SK-N-SH (cell line): ENCODE results near the gene ATXN2. TPM values are rescaled to one million over a fixed set of nuclear protein-coding genes. Genes with fewer than 3 reads are reported as not detected.
A peak's percentile ranks its signal among the peaks of the same experiment; 100 is the strongest.

Experiments used
- CTCF ChIA-PET: fragments of 300-600, 350-600 bp; formaldehyde crosslinking; extraction: SDS; loops from one replicate; lab custom pipeline; 2021; lab: Yijun Ruan, JAX
- POLR2A ChIA-PET: fragments of 350-600 bp; sonication (Branson Sonifier 250); formaldehyde crosslinking; extraction: SDS; loops from one replicate; lab custom pipeline; 2020; ENCODE audit warnings: antibody characterized with exemption, inconsistent platforms; lab: Yijun Ruan, JAX
- DNase-seq: peaks from one replicate; pipeline ENCODE4 v3.0.0; 2012
- H2AFZ ChIP-seq: fragments of 200-600 bp; sonication (generic); 2 replicates; pipeline ENCODE4 v1.8.1; 2016; ENCODE audit warnings: antibody characterized with exemption, mild to moderate bottlenecking, low read depth
- H3F3A ChIP-seq: fragments of 200-600 bp; sonication (generic); replicated peaks from 2 replicates; pipeline ENCODE3; 2016; ENCODE audit warnings: antibody characterized with exemption, mild to moderate bottlenecking; ENCODE audit not compliant: insufficient read depth
- H3K27ac ChIP-seq, 2 experiments: fragments of 200-500 bp in 1 of 2; fragments of 200-600 bp in 1 of 2; sonication (Bioruptor generic) in 1 of 2; sonication (generic), shearing (Covaris generic) in 1 of 2; 2 replicates each; pipeline versions ENCODE4 v1.5.1 to v1.6.1; 2014 to 2016; ENCODE audit warnings: low read depth in 2 of 2, inconsistent platforms in 1 of 2, low read length in 1 of 2, mild to moderate bottlenecking in 1 of 2, mixed read lengths in 1 of 2
- H3K27me3 ChIP-seq: fragments of 200-600 bp; sonication (generic), shearing (Covaris generic); 2 replicates; pipeline ENCODE4 v1.6.1; 2016; ENCODE audit warnings: mixed run types; ENCODE audit not compliant: insufficient read depth
- H3K36me3 ChIP-seq, 2 experiments: fragments of 200-500 bp in 1 of 2; fragments of 200-600 bp in 1 of 2; sonication (Bioruptor generic) in 1 of 2; sonication (generic) in 1 of 2; replicated peaks in 1 of 2; 2 replicates each; pipeline versions ENCODE3 to v1.5.1; 2014 to 2016; ENCODE audit warnings: low read length in 1 of 2, mild to moderate bottlenecking in 1 of 2; ENCODE audit not compliant: insufficient read depth in 2 of 2, control insufficient read depth in 1 of 2
- H3K4me1 ChIP-seq, 2 experiments: fragments of 200-500 bp in 1 of 2; fragments of 200-600 bp in 1 of 2; sonication (Bioruptor generic) in 1 of 2; sonication (generic), shearing (Covaris generic) in 1 of 2; 2 replicates each; pipeline versions ENCODE4 v1.5.1 to v1.6.1; 2014 to 2016; ENCODE audit warnings: low read depth in 1 of 2, low read length in 1 of 2, mixed run types in 1 of 2; ENCODE audit not compliant: insufficient read depth in 2 of 2, control insufficient read depth in 1 of 2
- H3K4me2 ChIP-seq: fragments of 200-600 bp; sonication (generic), shearing (Covaris generic); 2 replicates; pipeline ENCODE4 v1.6.1; 2017; ENCODE audit warnings: mixed run types
- H3K4me3 ChIP-seq, 2 experiments: fragments of 200-500 bp in 1 of 2; fragments of 200-600 bp in 1 of 2; sonication (Bioruptor generic) in 1 of 2; sonication (generic), shearing (Covaris generic) in 1 of 2; 2 replicates each; pipeline versions ENCODE4 v1.5.1 to v1.8.1; 2014 to 2016; ENCODE audit warnings: low read depth in 2 of 2, inconsistent platforms in 1 of 2, low read length in 1 of 2, mild to moderate bottlenecking in 1 of 2, mixed read lengths in 1 of 2, moderate library complexity in 1 of 2
- H3K79me2 ChIP-seq: fragments of 200-600 bp; sonication (generic); 2 replicates; pipeline ENCODE4 v1.8.1; 2017; ENCODE audit warnings: mild to moderate bottlenecking; ENCODE audit not compliant: insufficient read depth
- H3K9ac ChIP-seq: fragments of 200-600 bp; sonication (generic); 2 replicates; pipeline ENCODE4 v1.6.1; 2017; ENCODE audit warnings: mixed run types
- H3K9me2 ChIP-seq: fragments of 200-600 bp; sonication (generic); 2 replicates; pipeline ENCODE4 v1.6.1; 2017; ENCODE audit warnings: mixed run types
- H3K9me3 ChIP-seq: fragments of 200-600 bp; sonication (generic); 2 replicates; pipeline ENCODE4 v1.6.1; 2017; ENCODE audit warnings: mixed run types, mild to moderate bottlenecking, moderate library complexity
- H4K20me1 ChIP-seq: fragments of 200-600 bp; sonication (generic); 2 replicates; pipeline ENCODE4 v1.6.1; 2017; ENCODE audit warnings: mild to moderate bottlenecking, mixed run types; ENCODE audit not compliant: insufficient read depth
- FOSL2 ChIP-seq: IDR thresholded peaks from 2 replicates; pipeline ENCODE4 v1.4.0; 2012; ENCODE audit warnings: low read depth, mild to moderate bottlenecking, moderate library complexity, borderline replicate concordance
- JUND ChIP-seq: IDR thresholded peaks from 2 replicates; pipeline ENCODE4 v1.4.0; 2012
- MXI1 ChIP-seq: IDR thresholded peaks from 2 replicates; pipeline ENCODE4 v1.6.1; 2012; ENCODE audit warnings: mild to moderate bottlenecking, low read depth, low read length, improper control_type of control experiment
- NFIC ChIP-seq: IDR thresholded peaks from 2 replicates; pipeline ENCODE4 v1.4.0; 2012; ENCODE audit warnings: borderline replicate concordance
- TCF12 ChIP-seq: IDR thresholded peaks from 2 replicates; pipeline ENCODE4 v1.4.0; 2012
- TEAD4 ChIP-seq: IDR thresholded peaks from 2 replicates; pipeline ENCODE4 v1.4.0; 2012; ENCODE audit warnings: mild to moderate bottlenecking, borderline replicate concordance; ENCODE audit not compliant: insufficient read depth
- WGBS: methylation state at CpG from one replicate; pipeline ENCODE4 v1.1.6; 2017; ENCODE audit warnings: low lambda C conversion rate; 5-methylcytosine and 5-hydroxymethylcytosine counted together
- polyA plus RNA-seq, 3 experiments: library from polyadenylated mRNA; depleted of rRNA; stranded (reverse); fragments of >200 nt; gene quantifications; 2 replicates each; pipeline ENCODE4 v1.2.3, GENCODE V29; 2012
- TF ChIP-seq, protein P1 (sequence below): IDR thresholded peaks from 2 replicates; pipeline ENCODE4 v1.6.1; 2012; ENCODE audit warnings: mild to moderate bottlenecking, low read depth, low read length, moderate library complexity

Gene ATXN2
- polyA plus RNA-seq, 1 of the 3 experiments (the other 2 are of a cell fraction): 35.7 TPM

DNA sequence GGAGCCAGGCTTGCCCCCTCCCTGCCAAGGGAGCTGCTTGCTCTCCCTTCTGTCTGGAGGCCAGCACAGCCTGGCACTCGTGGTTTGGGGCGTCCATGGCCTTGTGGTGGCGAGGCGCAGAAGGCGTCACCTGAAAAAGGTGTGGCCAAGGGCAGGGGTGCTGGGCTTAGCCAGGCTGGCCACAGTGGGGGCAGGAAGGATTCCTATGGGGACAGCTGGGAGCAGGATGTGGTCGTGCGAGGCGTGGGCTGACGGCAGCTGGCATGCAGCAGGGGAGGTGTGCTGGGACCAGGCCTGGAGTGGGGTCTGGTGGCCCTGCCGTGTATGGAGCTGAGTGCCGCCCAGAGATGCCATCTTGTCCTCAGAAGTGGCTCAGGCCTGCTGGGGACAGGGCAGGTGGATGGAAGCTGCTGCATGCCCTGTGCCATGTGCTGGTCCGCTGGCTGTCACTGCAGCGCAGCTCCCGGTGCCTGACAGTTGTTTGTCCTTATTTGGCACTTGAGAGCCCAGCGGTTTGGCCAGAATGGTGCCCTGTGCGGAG is 163.4 kb downstream of the ATXN2 start:
- Histone ChIP-seq H3K9me2 (no peaks in the 10 kb centered on the region), H3K4me2 (0 out of 2 replicates have a peak overlapping the region, but pooled peaks have one; percentile 25), H3K4me3 (no peak overlapping the region), H3K36me3 (peaks cover 0 to 4% of the 10 kb centered on the region in 2 experiments), H4K20me1 (peaks cover 99% of the 10 kb centered on the region), H3K27me3 (no peaks in the 10 kb centered on the region), H3K4me1 (peaks cover 26 to 52% of the 10 kb centered on the region in 2 experiments), H3K79me2 (peaks cover 100% of the 10 kb centered on the region), H2AFZ (no peak overlapping the region), H3K27ac (peak overlapping the region; percentile 18 to 50; a peak in 2 of 4 replicates), H3K9me3 (no peaks in the 10 kb centered on the region), H3K9ac (no peak overlapping the region), H3F3A (peaks cover 32% of the 10 kb centered on the region)
- no peak for DNase-seq
- 95% methylated on average over 12 of the region's 16 CpGs for WGBS
- TF ChIP-seq MXI1 (peak; percentile 66), JUND (no peak), FOSL2 (no peak), TEAD4 (no peak)
- TF ChIP-seq, protein P1, sequence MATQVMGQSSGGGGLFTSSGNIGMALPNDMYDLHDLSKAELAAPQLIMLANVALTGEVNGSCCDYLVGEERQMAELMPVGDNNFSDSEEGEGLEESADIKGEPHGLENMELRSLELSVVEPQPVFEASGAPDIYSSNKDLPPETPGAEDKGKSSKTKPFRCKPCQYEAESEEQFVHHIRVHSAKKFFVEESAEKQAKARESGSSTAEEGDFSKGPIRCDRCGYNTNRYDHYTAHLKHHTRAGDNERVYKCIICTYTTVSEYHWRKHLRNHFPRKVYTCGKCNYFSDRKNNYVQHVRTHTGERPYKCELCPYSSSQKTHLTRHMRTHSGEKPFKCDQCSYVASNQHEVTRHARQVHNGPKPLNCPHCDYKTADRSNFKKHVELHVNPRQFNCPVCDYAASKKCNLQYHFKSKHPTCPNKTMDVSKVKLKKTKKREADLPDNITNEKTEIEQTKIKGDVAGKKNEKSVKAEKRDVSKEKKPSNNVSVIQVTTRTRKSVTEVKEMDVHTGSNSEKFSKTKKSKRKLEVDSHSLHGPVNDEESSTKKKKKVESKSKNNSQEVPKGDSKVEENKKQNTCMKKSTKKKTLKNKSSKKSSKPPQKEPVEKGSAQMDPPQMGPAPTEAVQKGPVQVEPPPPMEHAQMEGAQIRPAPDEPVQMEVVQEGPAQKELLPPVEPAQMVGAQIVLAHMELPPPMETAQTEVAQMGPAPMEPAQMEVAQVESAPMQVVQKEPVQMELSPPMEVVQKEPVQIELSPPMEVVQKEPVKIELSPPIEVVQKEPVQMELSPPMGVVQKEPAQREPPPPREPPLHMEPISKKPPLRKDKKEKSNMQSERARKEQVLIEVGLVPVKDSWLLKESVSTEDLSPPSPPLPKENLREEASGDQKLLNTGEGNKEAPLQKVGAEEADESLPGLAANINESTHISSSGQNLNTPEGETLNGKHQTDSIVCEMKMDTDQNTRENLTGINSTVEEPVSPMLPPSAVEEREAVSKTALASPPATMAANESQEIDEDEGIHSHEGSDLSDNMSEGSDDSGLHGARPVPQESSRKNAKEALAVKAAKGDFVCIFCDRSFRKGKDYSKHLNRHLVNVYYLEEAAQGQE: no peak
- ChIA-PET POLR2A (interaction anchor here (0.6 kb wide), 1 partner anchor 1706 kb away, joined by 3 read pairs; no protein-coding TSS in a partner anchor), CTCF (interaction anchor here (0.8 to 4.5 kb wide), 5 partner anchors 10 to 39 kb away, joined by 3 to 23 read pairs (median 3); no protein-coding TSS in a partner anchor)

DNA sequence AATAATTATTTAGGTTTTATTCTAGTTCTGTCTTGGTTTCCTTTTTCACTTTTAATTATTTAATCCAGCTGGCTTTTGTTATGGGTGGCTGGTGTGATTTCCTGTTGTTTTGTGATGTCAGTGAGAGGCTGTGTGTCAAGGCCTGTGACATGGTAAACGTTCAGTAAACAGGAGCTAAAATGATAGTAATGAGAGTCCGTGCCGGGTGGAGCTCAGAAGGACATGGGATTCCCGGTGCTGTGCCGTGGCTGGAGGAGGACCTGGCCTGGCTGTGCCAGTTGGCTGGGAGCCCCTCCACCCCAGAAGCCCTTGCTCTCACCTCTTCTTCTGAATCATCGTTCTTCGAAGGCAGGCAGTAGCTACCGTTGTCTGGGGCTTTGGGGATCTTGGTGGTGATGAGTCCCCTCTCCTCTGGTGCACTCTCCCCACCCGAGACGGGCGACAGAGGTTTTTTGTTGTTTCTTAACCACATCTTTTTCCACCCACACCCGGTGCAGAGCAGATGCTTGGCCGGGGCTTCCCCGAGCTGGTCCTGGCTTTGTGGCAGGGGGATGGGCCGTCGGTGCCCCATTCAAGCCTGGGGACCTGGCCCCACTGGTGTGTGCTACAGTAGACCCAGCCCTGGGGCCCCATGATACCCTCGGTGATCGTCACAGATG is 164.3 kb downstream of the ATXN2 start:
- Histone ChIP-seq H3K27ac (peak overlapping the region; percentile 40 to 50; a peak in 3 of 4 replicates), H3K9ac (no peak overlapping the region), H3K27me3 (no peaks in the 10 kb centered on the region), H3F3A (peaks cover 31% of the 10 kb centered on the region), H3K79me2 (peaks cover 100% of the 10 kb centered on the region), H2AFZ (no peak overlapping the region), H3K9me3 (no peaks in the 10 kb centered on the region), H4K20me1 (peaks cover 99% of the 10 kb centered on the region), H3K4me2 (peak overlapping the region; percentile 25; the same call in 1 of the 2 replicates), H3K4me1 (peaks cover 30 to 61% of the 10 kb centered on the region in 2 experiments), H3K36me3 (peaks cover 0 to 4% of the 10 kb centered on the region in 2 experiments), H3K9me2 (no peaks in the 10 kb centered on the region), H3K4me3 (no peak overlapping the region)
- TF ChIP-seq NFIC (peak; percentile 44; the same call in 1 of the 2 replicates), FOSL2 (peak; percentile 12; the same call in 1 of the 2 replicates), TCF12 (no peak)
- ChIA-PET CTCF (interaction anchor here (0.7 to 4.5 kb wide), 7 partner anchors 9 to 48 kb away, joined by 3 to 23 read pairs (median 3); no protein-coding TSS in a partner anchor), POLR2A (interaction anchor here (0.6 to 0.7 kb wide), 2 partner anchors 15 to 1705 kb away, joined by 3 read pairs; no protein-coding TSS in a partner anchor)
- WGBS: 69% methylated on average over 16 of the region's 18 CpGs
- no peak for DNase-seq
